Esophagus muscularis mucosa (tissue), 4 donors: ENCODE data around the gene KAZN.

Source experiments
- EP300 ChIP-seq: sonication (generic); formaldehyde crosslinking; IDR thresholded peaks from one replicate; pipeline ENCODE4 v1.6.1; 2017; ENCODE audit warnings: antibody characterized with exemption
- POLR2A ChIP-seq: fragments of 450-650 bp; IDR thresholded peaks from one replicate; pipeline ENCODE4 v1.6.1; 2017; ENCODE audit warnings: antibody characterized with exemption, moderate library complexity, mild to moderate bottlenecking, low read depth
- POLR2AphosphoS5 ChIP-seq, 2 donors: sonication (generic); formaldehyde crosslinking; IDR thresholded peaks; one replicate each; pipeline ENCODE4 v1.6.1; 2017; ENCODE audit warnings: antibody characterized with exemption in 2 of 2
- TF ChIP-seq, protein P1 (sequence below), 3 experiments: fragments of 200-600 bp in 2 of 3; fragments of 450-650 bp in 1 of 3; sonication (generic) in 2 of 3; IDR thresholded peaks; one replicate each; pipeline ENCODE4 v1.5.1; 2017 to 2019; ENCODE audit warnings: antibody characterized with exemption in 3 of 3, mild to moderate bottlenecking in 2 of 3, moderate library complexity in 1 of 3

DNA sequence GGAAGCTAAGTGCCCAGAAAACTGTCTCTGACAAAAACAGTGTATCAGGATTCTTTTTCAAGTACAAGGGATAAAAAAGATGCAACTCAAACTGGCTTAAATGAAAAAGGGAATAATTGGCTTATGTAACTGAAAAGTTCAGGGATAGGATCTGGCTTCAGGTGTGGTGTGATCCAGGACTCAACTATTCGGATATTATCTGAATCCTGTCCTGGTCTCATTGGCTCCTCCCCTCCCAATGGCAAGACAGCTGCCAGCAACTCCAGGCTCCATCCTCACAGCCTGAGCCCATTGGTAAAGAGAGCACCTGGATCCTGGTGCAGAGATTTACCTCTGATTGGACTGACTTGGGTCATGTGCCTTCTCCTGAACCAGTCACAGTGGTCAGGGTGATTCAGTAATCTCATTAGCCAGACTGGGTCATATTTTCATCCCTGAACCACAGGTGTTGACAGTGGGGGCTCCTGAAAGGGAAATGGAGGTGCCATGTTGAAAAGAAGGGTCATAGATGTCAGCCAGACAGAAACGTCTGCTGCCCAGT, 349.7 kb downstream of the KAZN start:
- TF ChIP-seq, protein P1, sequence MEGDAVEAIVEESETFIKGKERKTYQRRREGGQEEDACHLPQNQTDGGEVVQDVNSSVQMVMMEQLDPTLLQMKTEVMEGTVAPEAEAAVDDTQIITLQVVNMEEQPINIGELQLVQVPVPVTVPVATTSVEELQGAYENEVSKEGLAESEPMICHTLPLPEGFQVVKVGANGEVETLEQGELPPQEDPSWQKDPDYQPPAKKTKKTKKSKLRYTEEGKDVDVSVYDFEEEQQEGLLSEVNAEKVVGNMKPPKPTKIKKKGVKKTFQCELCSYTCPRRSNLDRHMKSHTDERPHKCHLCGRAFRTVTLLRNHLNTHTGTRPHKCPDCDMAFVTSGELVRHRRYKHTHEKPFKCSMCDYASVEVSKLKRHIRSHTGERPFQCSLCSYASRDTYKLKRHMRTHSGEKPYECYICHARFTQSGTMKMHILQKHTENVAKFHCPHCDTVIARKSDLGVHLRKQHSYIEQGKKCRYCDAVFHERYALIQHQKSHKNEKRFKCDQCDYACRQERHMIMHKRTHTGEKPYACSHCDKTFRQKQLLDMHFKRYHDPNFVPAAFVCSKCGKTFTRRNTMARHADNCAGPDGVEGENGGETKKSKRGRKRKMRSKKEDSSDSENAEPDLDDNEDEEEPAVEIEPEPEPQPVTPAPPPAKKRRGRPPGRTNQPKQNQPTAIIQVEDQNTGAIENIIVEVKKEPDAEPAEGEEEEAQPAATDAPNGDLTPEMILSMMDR (IDR thresholded peaks at IDR 0.05), result no peak
- TF ChIP-seq POLR2A (no peak), POLR2AphosphoS5 (IDR thresholded peaks at IDR 0.05) (no peak), EP300 (no peak)
